Ovary (tissue), 3 donors: ENCODE data around the gene IL27RA.
"Not testable (repeated sequence)": the region's sequence is repeated elsewhere in the genome, so short reads cannot be mapped to it uniquely, and the experiment has no call there.

Source experiments
- POLR2A ChIP-seq: fragments of 450-650 bp; IDR thresholded peaks from one replicate; pipeline ENCODE4 v1.6.1; 2017; ENCODE audit warnings: antibody characterized with exemption, mild to moderate bottlenecking, moderate library complexity
- TF ChIP-seq, protein P1 (sequence below), 3 donors: fragments of 450-650 bp in 2 of 3; fragments of 200-600 bp in 1 of 3; IDR thresholded peaks; one replicate each; pipeline versions ENCODE4 v1.5.1 to v1.8.0; 2016 to 2022; ENCODE audit warnings: antibody characterized with exemption in 3 of 3, mild to moderate bottlenecking in 1 of 3
- donor health status: DM: no; HTN: no; CAD: no.

DNA sequence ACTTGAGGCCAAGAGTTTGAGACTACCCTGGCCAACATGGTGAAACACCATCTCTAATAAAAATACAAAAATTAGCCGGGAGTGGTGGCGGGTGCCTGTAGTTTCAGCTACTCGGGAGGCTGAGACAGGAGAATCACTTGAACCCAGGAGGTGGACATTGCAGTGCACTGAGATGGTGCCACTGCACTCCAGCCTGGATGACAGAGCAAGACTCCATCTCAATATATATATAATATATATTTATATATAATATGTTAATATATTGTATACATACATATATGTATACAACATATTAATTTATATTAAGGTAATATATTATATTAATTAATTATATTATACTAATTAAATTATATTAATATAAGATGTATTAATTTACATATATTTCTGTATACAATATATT lies 11.8 kb upstream of the IL27RA start:
- TF ChIP-seq, protein P1, sequence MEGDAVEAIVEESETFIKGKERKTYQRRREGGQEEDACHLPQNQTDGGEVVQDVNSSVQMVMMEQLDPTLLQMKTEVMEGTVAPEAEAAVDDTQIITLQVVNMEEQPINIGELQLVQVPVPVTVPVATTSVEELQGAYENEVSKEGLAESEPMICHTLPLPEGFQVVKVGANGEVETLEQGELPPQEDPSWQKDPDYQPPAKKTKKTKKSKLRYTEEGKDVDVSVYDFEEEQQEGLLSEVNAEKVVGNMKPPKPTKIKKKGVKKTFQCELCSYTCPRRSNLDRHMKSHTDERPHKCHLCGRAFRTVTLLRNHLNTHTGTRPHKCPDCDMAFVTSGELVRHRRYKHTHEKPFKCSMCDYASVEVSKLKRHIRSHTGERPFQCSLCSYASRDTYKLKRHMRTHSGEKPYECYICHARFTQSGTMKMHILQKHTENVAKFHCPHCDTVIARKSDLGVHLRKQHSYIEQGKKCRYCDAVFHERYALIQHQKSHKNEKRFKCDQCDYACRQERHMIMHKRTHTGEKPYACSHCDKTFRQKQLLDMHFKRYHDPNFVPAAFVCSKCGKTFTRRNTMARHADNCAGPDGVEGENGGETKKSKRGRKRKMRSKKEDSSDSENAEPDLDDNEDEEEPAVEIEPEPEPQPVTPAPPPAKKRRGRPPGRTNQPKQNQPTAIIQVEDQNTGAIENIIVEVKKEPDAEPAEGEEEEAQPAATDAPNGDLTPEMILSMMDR (IDR thresholded peaks at IDR 0.05) = not testable (repeated sequence)
- not testable (repeated sequence) for TF ChIP-seq POLR2A
